PC-9 (cell line): Measurements from ENCODE around the gene DRGX.

Experiments
- EZH2 ChIP-seq: fragments of 200-600 bp; sonication (generic); IDR thresholded peaks from 2 replicates; pipeline ENCODE4 v1.8.0; 2017; ENCODE audit warnings: antibody characterized with exemption, low read depth
- TF ChIP-seq, protein P1 (sequence below): fragments of 200-600 bp; sonication (generic); conservative IDR thresholded peaks from 2 replicates; pipeline ENCODE4 v1.6.1; 2017; ENCODE audit warnings: mixed run types, antibody characterized with exemption, mild to moderate bottlenecking, moderate library complexity

DNA sequence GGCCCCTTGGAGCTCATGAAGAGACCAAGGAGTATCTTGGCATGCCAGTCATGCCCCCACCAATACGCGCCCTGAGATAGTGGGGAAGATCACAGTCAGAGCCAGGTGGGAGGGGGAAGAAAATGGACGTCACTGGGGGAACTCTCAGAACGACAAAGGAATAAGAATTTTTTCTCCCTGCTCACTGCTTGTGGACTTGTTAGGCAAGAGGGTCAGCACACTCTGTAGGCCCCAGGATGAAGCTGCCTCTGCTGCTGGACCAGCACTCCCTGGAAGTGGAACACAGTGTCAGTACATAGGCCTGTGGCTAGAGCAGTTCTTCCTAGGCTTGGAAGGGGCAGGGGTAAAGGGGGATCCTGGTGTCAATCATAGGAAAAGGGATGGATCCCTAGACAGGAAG is 46.5 kb downstream of the DRGX start:
- TF ChIP-seq, protein P1, sequence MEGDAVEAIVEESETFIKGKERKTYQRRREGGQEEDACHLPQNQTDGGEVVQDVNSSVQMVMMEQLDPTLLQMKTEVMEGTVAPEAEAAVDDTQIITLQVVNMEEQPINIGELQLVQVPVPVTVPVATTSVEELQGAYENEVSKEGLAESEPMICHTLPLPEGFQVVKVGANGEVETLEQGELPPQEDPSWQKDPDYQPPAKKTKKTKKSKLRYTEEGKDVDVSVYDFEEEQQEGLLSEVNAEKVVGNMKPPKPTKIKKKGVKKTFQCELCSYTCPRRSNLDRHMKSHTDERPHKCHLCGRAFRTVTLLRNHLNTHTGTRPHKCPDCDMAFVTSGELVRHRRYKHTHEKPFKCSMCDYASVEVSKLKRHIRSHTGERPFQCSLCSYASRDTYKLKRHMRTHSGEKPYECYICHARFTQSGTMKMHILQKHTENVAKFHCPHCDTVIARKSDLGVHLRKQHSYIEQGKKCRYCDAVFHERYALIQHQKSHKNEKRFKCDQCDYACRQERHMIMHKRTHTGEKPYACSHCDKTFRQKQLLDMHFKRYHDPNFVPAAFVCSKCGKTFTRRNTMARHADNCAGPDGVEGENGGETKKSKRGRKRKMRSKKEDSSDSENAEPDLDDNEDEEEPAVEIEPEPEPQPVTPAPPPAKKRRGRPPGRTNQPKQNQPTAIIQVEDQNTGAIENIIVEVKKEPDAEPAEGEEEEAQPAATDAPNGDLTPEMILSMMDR = no peak
- no peak for TF ChIP-seq EZH2
